Kidney (tissue), 14 donors: Measurements from ENCODE around the gene DLEU7. TPM values are rescaled to one million over a fixed set of nuclear protein-coding genes. Genes with fewer than 3 reads are reported as not detected.

ENCODE experiments used
- DNase-seq, 5 donors: peaks; one replicate each; pipeline ENCODE4 v3.0.0-alpha.2; 2013 to 2020
- FAIRE-seq: peaks from 2 replicates; lab custom pipeline; 2012; peaks lifted over from hg19 to GRCh38; lab: Jason Lieb, UNC
- H3K27ac ChIP-seq, 2 donors: one replicate each; pipeline ENCODE4 v1.7.0; 2013; ENCODE audit warnings: low read depth in 2 of 2, low read length in 2 of 2, inconsistent platforms in 1 of 2
- H3K27me3 ChIP-seq: one replicate; pipeline ENCODE4 v1.7.1; 2013; ENCODE audit warnings: low read length, inconsistent platforms; ENCODE audit not compliant: control insufficient read depth, insufficient read depth
- H3K36me3 ChIP-seq, 3 donors: one replicate each; pipeline versions ENCODE4 v1.7.0 to v1.7.1; 2013; ENCODE audit warnings: low read length in 3 of 3, control low read depth in 1 of 3, inconsistent platforms in 1 of 3; ENCODE audit not compliant: insufficient read depth in 3 of 3, control insufficient read depth in 2 of 3
- H3K4me1 ChIP-seq, 3 donors: one replicate each; pipeline versions ENCODE4 v1.7.0 to v1.7.1; 2013; ENCODE audit warnings: low read length in 3 of 3, inconsistent platforms in 1 of 3, low read depth in 1 of 3; ENCODE audit not compliant: control insufficient read depth in 2 of 3, insufficient read depth in 2 of 3
- H3K4me3 ChIP-seq, 3 donors: one replicate each; pipeline versions ENCODE4 v1.7.0 to v1.8.1; 2013; ENCODE audit warnings: low read length in 3 of 3, control low read depth in 1 of 3, inconsistent platforms in 1 of 3
- H3K9ac ChIP-seq, 3 donors: one replicate each; pipeline versions ENCODE4 v1.7.0 to v1.7.1; 2013; ENCODE audit warnings: low read length in 3 of 3, control low read depth in 1 of 3, inconsistent platforms in 1 of 3
- H3K9me3 ChIP-seq, 3 donors: one replicate each; pipeline versions ENCODE4 v1.7.0 to v1.7.1; 2013; ENCODE audit warnings: low read length in 3 of 3, control low read depth in 1 of 3, inconsistent platforms in 1 of 3; ENCODE audit not compliant: control insufficient read depth in 2 of 3, insufficient read depth in 1 of 3
- CTCF ChIP-seq: IDR thresholded peaks from 3 replicates; pipeline ENCODE4 v1.5.1; 2012; ENCODE audit warnings: mild to moderate bottlenecking, moderate library complexity, borderline replicate concordance; ENCODE audit not compliant: insufficient read depth; ENCODE audit errors: extremely low read depth
- intact Hi-C: fragments of 100-400 bp; cut with DNase I; formaldehyde crosslinking; loops from one replicate; pipeline ENCODE4 v1.11.1; 2022
- polyA plus RNA-seq: library from polyadenylated mRNA; stranded (reverse); fragments of 350-450 nt; fragmentation: Illumina TruSeq; extraction: RNeasy Lipid Tissue Mini Kit (QIAGEN cat#74804); gene quantifications from one replicate; pipeline ENCODE4 v1.2.3, GENCODE V29; 2014; ENCODE audit warnings: low read depth, low replicate concordance; ENCODE audit not compliant: insufficient read depth
- total RNA-seq: library from RNA; stranded (reverse); fragmentation: NEBNext Ultra II Directional; extraction: Animal tissue kit (Norgen Biotek cat#: 25700); gene quantifications from one replicate; pipeline ENCODE4 v1.2.1, GENCODE V29; 2021
- donor health status: control.
- donor health status: control.
- donor health status: control.
- donor health status: control.
- donor health status: control.
- donor health status: DM: yes; HTN: yes; CAD: no.
- donor health status: Normal renal cell carcinoma (clear cell type).

The DLEU7 gene
- total and polyA plus RNA-seq, 2 donors from 2014 or later: 0.28 to 0.75 TPM

- Histone ChIP-seq H3K27ac (no peak overlapping the region), H3K4me3 (no peak overlapping the region), H3K9me3 (no peaks in the 10 kb centered on the region), H3K4me1 (no peaks in the 10 kb centered on the region), H3K9ac (no peak overlapping the region), H3K36me3 (no peaks in the 10 kb centered on the region), H3K27me3 (no peaks in the 10 kb centered on the region)
- FAIRE-seq: no peak
- no peak for TF ChIP-seq CTCF
- intact Hi-C loops: no loop called here
- DNase-seq: no peak
Measured at GRCh38 chr13:50889317-50889716, 45.8 kb upstream of the DLEU7 start.

DNA sequence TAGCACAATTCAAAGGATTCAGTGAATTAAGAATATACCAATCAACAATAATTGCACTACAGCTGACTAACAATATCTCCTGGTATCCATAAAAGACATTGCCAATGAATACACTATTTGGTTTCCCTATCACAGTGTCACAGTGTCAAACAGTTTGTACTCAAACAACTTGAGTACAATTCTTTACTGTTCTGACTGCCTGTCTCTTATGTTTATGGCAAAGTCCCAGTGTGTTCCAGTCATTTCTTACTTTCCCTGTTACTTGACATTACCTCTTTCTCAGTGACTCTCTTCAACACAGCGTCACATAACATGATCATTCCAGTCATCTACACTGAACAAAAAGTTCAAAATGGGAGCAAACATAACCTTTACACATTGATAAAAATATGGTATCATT, 44.9 kb upstream of the DLEU7 start:
- no peaks in the 10 kb centered on the region for H3K36me3 ChIP-seq
- intact Hi-C loops: no loop called here
- no peak overlapping the region for H3K27ac ChIP-seq
- no peak overlapping the region for H3K4me3 ChIP-seq
- H3K9ac ChIP-seq: no peak overlapping the region
- TF ChIP-seq CTCF: no peak
- H3K27me3 ChIP-seq: no peaks in the 10 kb centered on the region
- no peak for DNase-seq
- no peaks in the 10 kb centered on the region for H3K9me3 ChIP-seq
- H3K4me1 ChIP-seq: no peaks in the 10 kb centered on the region
- no peak for FAIRE-seq

DNA sequence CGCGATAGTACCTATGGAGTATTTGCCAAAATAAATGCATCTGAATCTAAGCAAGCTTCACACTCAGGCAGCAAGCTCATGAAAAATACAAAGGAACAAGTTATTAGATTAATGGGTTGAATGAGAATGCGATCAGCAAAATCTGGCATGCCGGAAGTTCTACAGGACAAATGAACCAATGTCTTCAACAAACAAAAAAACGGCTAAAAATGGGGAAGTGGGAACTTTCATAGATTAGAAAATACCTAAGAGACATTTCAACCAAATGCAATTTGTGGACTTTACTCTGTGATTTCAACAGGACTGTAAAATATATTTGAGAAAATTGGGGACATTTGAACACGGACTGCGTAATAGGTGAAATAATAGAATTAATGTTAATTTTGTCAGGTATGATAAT, 43.7 kb upstream of the DLEU7 start:
- no peak overlapping the region for H3K9ac ChIP-seq
- H3K4me1 ChIP-seq: no peaks in the 10 kb centered on the region
- H3K36me3 ChIP-seq: no peaks in the 10 kb centered on the region
- H3K27me3 ChIP-seq: no peaks in the 10 kb centered on the region
- FAIRE-seq: no peak
- H3K4me3 ChIP-seq: no peak overlapping the region
- no peak for DNase-seq
- H3K9me3 ChIP-seq: no peaks in the 10 kb centered on the region
- intact Hi-C loops: no loop called here
- TF ChIP-seq CTCF: no peak
- H3K27ac ChIP-seq: no peak overlapping the region

DNA sequence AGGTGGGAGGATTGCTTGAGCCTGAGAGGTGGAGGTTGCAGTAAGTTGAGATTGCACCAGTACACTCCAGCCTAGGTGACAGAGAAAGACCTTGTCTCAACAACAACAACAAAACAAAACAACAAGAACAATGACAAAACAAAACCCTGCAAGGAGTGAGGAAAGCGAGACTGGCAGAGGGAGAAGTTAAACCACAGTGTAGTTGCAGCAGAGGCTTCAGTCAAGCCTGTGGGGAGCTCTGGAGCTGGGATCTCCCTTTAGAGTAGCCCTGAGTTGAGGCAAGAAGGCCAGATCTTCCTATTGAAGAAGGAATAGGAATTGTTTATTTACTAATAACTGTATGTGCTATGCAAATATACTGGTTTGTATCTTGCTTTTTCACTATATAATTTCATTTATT, 40.8 kb upstream of the DLEU7 start:
- Histone ChIP-seq H3K4me1 (no peaks in the 10 kb centered on the region), H3K36me3 (no peaks in the 10 kb centered on the region), H3K9me3 (no peaks in the 10 kb centered on the region), H3K9ac (no peak overlapping the region), H3K27me3 (no peaks in the 10 kb centered on the region), H3K4me3 (no peak overlapping the region), H3K27ac (no peak overlapping the region)
- no peak for TF ChIP-seq CTCF
- intact Hi-C loops: loop anchor here (5.0 kb wide), 1 partner anchor 222 kb away; no protein-coding TSS in a partner anchor
- FAIRE-seq (no peak), DNase-seq (no peak)
